Gastrocnemius medialis (tissue), 4 donors: ENCODE results near the gene MSLN.

Source experiments
- CTCF ChIP-seq, 5 experiments: fragments of 450-650 bp in 3 of 5; fragments of 200-600 bp in 2 of 5; sonication (generic) in 2 of 5; IDR thresholded peaks in 4 of 5; conservative IDR thresholded peaks in 1 of 5; 1 replicate in 4 of 5; 2 replicates in 1 of 5; pipeline ENCODE4 v1.5.1; 2016 to 2019; ENCODE audit warnings: antibody characterized with exemption in 5 of 5, mild to moderate bottlenecking in 3 of 5, moderate library complexity in 3 of 5
- POLR2A ChIP-seq, 2 donors: fragments of 450-650 bp; IDR thresholded peaks; one replicate each; pipeline ENCODE4 v1.6.1; 2017; ENCODE audit warnings: antibody characterized with exemption in 2 of 2, mild to moderate bottlenecking in 2 of 2, moderate library complexity in 2 of 2

DNA sequence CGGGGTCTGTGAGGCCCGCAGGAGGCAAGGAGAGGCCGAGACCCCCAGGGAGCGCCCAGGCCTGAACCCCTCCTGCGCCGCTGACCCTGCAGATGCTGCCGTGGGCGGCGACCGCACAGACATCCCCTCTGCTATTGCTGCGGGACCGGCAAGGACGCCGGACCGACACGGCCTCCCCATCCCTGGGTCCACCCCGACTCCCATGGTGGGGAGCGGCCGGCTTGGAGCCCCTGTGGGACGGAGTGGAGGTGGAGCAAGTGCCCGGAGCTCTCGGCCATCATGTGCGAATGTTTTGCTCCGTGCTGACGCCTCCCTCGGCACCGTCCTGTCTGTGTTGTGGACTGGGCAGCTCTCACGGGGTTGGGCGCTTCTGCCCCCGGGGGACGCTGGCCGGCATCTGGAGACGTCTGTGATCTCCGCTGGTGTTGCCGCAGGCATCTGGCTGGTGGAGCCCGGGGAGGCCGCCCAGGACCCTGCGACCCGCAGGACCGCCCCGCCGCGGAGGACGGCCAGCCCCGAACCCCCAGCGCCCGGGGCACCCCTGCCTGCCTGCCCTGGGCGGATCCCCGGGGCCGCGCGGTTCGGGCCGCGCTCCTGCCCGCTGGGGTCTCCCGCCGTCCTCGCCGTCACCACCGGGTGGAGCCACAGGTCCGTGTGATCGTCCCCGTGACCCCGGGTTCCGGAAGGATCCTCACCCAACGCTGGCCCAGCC, 52.8 kb downstream of the MSLN start:
- TF ChIP-seq POLR2A (IDR thresholded peaks at IDR 0.05) (no peak), CTCF (IDR thresholded peaks at IDR 0.05 in 4 of 5, conservative IDR thresholded peaks at IDR 0.05 in 1 of 5) (peak; percentile 25 to 51 (median 43))
